Skeletal muscle cell (primary cell): ENCODE measurements around the gene PDLIM5.
A peak's percentile ranks its signal among the peaks of the same experiment; 100 is the strongest.
"Not testable (repeated sequence)": the region's sequence is repeated elsewhere in the genome, so short reads cannot be mapped to it uniquely, and the experiment has no call there.

Experiments used
- DNase-seq: peaks from one replicate; pipeline ENCODE4 v3.0.0-alpha.2; 2010; ENCODE audit warnings: low read depth
- H3K4me3 ChIP-seq: 2 replicates; pipeline ENCODE4 v1.5.1; 2011; ENCODE audit warnings: low read depth, mild to moderate bottlenecking, control low read depth, low read length, moderate library complexity

The PDLIM5 gene

GRCh38 chr4:94623126-94623911, 171.6 kb downstream of the PDLIM5 start:
- DNase-seq = no peak

GRCh38 chr4:94626942-94627341, 175.2 kb downstream of the PDLIM5 start:
- DNase-seq = no peak
- no peak overlapping the region for H3K4me3 ChIP-seq

More at GRCh38 chr4:94623126-94623911, 171.6 kb downstream of the PDLIM5 start:
- H3K4me3 ChIP-seq = no peak overlapping the region

- DNase-seq, H3K4me3 ChIP-seq: not testable (repeated sequence)
Measured at GRCh38 chr4:94629058-94629457, 177.3 kb downstream of the PDLIM5 start.

GRCh38 chr4:94629837-94630236, 178.1 kb downstream of the PDLIM5 start:
- no peak overlapping the region for H3K4me3 ChIP-seq
- DNase-seq = no peak

GRCh38 chr4:94634271-94634670, 182.5 kb downstream of the PDLIM5 start:
- peak; percentile 59 for DNase-seq
- H3K4me3 ChIP-seq = no peak overlapping the region

GRCh38 chr4:94635177-94635576, 183.4 kb downstream of the PDLIM5 start:
- DNase-seq = peak; percentile 51
- no peak overlapping the region for H3K4me3 ChIP-seq

GRCh38 chr4:94636004-94636403, 184.3 kb downstream of the PDLIM5 start:
- no peak overlapping the region for H3K4me3 ChIP-seq
- DNase-seq = no peak

- no peak for DNase-seq
Measured at GRCh38 chr4:94639298-94639697, 187.6 kb downstream of the PDLIM5 start.

GRCh38 chr4:94640151-94640550, 188.4 kb downstream of the PDLIM5 start:
- H3K4me3 ChIP-seq = no peak overlapping the region
- no peak for DNase-seq

More at GRCh38 chr4:94639298-94639697, 187.6 kb downstream of the PDLIM5 start:
- H3K4me3 ChIP-seq = no peak overlapping the region

GRCh38 chr4:94641702-94642560, 190.2 kb downstream of the PDLIM5 start:
- DNase-seq = no peak
- H3K4me3 ChIP-seq = no peak overlapping the region

GRCh38 chr4:94642561-94642866, 190.8 kb downstream of the PDLIM5 start:
- DNase-seq = no peak

GRCh38 chr4:94648699-94649098, 197.0 kb downstream of the PDLIM5 start:
- DNase-seq = no peak
- no peak overlapping the region for H3K4me3 ChIP-seq

More at GRCh38 chr4:94642561-94642866, 190.8 kb downstream of the PDLIM5 start:
- H3K4me3 ChIP-seq = no peak overlapping the region

- no peak overlapping the region for H3K4me3 ChIP-seq
- peak; percentile 55 for DNase-seq
Measured at GRCh38 chr4:94649381-94650133, 197.8 kb downstream of the PDLIM5 start.

- H3K4me3 ChIP-seq = no peak overlapping the region
- DNase-seq = no peak
Measured at GRCh38 chr4:94650134-94650495, 198.4 kb downstream of the PDLIM5 start.

GRCh38 chr4:94650690-94651089, 198.9 kb downstream of the PDLIM5 start:
- no peak overlapping the region for H3K4me3 ChIP-seq
- DNase-seq = no peak

- no peak overlapping the region for H3K4me3 ChIP-seq
- no peak for DNase-seq
Measured at GRCh38 chr4:94653095-94653649, 201.4 kb downstream of the PDLIM5 start.

GRCh38 chr4:94653984-94654609, 202.4 kb downstream of the PDLIM5 start:
- no peak overlapping the region for H3K4me3 ChIP-seq
- DNase-seq = no peak

- no peak for DNase-seq
- H3K4me3 ChIP-seq = no peak overlapping the region
Measured at GRCh38 chr4:94654714-94655113, 203.0 kb downstream of the PDLIM5 start.

- H3K4me3 ChIP-seq = no peak overlapping the region
- DNase-seq = no peak
Measured at GRCh38 chr4:94660614-94661013, 208.9 kb downstream of the PDLIM5 start.
